Hematopoietic multipotent progenitor cell treated with erythropoietin and hydrocortisone succinate and interleukin-3 and kit ligand, for 17 days (in vitro differentiated cells): ENCODE measurements around the gene NR6A1.
"Not testable (repeated sequence)": the region's sequence is repeated elsewhere in the genome, so short reads cannot be mapped to it uniquely, and the experiment has no call there.

ENCODE experiments used
- DNase-seq: peaks from one replicate; pipeline ENCODE4 v3.0.0-alpha.2; 2015; ENCODE audit warnings: low spot score

The NR6A1 gene

GRCh38 chr9:124759327-124759726 is 11.8 kb downstream of the NR6A1 start:
- no peak for DNase-seq

- DNase-seq = no peak
These were observed 12.4 kb downstream of the NR6A1 start for GRCh38 chr9:124758691-124759090.

- DNase-seq = no peak
These were observed 13.1 kb downstream of the NR6A1 start for GRCh38 chr9:124758061-124758460.

- no peak for DNase-seq
These were observed 13.5 kb downstream of the NR6A1 start for GRCh38 chr9:124757616-124758015.

GRCh38 chr9:124756011-124756410 is 15.1 kb downstream of the NR6A1 start:
- no peak for DNase-seq

GRCh38 chr9:124755061-124755460 is 16.1 kb downstream of the NR6A1 start:
- no peak for DNase-seq

- DNase-seq = no peak
These were observed 16.8 kb downstream of the NR6A1 start for GRCh38 chr9:124754289-124754688.

GRCh38 chr9:124752967-124753366 is 18.1 kb downstream of the NR6A1 start:
- DNase-seq = no peak

GRCh38 chr9:124749781-124750180 is 21.3 kb downstream of the NR6A1 start:
- DNase-seq = no peak

- DNase-seq = no peak
These were observed 21.8 kb downstream of the NR6A1 start for GRCh38 chr9:124749284-124749683.

GRCh38 chr9:124747065-124747464 is 24.0 kb downstream of the NR6A1 start:
- no peak for DNase-seq

- no peak for DNase-seq
These were observed 27.3 kb downstream of the NR6A1 start for GRCh38 chr9:124743686-124744348.

- DNase-seq = no peak
These were observed 28.2 kb downstream of the NR6A1 start for GRCh38 chr9:124742940-124743339.

- no peak for DNase-seq
These were observed 29.4 kb downstream of the NR6A1 start for GRCh38 chr9:124741662-124742061.

- no peak for DNase-seq
These were observed 30.0 kb downstream of the NR6A1 start for GRCh38 chr9:124741149-124741548.

- no peak for DNase-seq
These were observed 31.8 kb downstream of the NR6A1 start for GRCh38 chr9:124739360-124739759.

- DNase-seq = not testable (repeated sequence)
These were observed 33.0 kb downstream of the NR6A1 start for GRCh38 chr9:124738075-124738474.

- no peak for DNase-seq
These were observed 36.0 kb downstream of the NR6A1 start for GRCh38 chr9:124735121-124735520.

GRCh38 chr9:124734741-124735083 is 36.4 kb downstream of the NR6A1 start:
- DNase-seq = not testable (repeated sequence)

- DNase-seq = no peak
These were observed 37.0 kb downstream of the NR6A1 start for GRCh38 chr9:124733964-124734740.

GRCh38 chr9:124730772-124731171 is 40.3 kb downstream of the NR6A1 start:
- DNase-seq = no peak

- DNase-seq = no peak
These were observed 44.2 kb downstream of the NR6A1 start for GRCh38 chr9:124726886-124727285.

- no peak for DNase-seq
These were observed 46.1 kb downstream of the NR6A1 start for GRCh38 chr9:124725068-124725452.
